NCI-H2196 (cell line): ENCODE results near the gene SLC15A5.

Experiments
- DNase-seq: peaks from one replicate; lab custom pipeline; 2025; ENCODE audit not compliant: unreplicated experiment; lab: John Stamatoyannopoulos, UW

Gene SLC15A5

DNA sequence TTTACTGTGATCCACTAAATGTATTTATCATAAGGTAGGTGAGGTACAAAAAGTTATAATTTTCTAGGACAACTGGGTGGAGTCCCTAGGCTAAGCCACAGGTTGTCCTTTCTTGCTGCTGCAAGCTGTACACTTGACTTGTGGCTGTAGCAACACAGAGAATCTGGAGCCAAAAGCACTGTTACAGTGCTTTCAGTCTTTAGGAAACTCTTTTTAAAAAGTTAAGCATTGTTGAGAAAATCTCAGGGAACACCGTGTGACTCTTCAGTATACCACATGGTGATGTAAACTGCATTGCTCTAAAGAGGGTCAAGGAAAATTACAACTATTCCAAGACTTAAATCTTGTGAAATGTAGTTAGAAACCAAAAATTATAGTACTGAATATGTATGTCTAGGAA lies 11.4 kb downstream of the SLC15A5 start:
- DNase-seq: no peak

DNA sequence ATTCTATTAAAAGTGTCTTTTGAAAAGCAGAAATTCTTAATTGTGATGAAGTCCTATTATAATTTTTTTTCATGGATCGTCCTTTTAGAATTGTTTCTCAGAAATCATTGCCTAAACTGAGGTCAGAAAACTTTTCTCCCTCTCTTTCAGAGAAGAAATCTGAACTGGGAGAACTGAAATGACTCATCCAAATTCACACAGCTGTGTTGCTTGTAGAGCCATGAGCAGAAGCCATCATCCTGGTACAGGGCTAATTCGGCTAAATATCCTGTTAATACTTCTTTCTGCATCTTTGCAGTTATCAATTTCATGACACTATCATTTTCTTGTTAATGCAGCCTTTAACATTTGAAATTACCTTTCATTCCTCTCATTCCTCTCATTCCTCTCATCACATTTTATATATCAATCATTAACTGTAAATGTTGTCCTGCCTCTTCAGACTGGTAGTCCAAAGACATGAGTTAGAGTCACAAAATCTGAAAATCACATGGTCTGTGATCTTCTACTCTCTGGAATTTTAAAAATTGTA lies 15.5 kb downstream of the SLC15A5 start:
- no peak for DNase-seq

DNA sequence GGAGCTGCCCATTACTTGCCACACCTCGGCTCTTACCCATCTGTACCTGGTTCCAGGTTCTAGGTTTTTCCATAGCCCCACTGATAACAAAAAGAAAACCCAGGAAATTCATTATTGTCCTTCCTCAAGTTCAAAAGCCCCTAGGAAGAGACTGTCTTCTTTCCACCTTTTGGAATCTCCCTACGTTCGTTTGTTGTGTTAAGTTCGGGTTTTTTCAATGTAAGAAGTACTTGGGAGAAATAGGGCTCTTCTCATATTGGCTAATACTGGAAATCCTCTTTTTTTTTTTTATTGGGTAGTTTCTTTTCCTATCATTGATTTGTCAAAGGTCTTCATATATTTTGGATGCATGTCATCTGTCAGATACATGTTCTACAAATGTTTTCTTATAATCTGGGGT lies 17.3 kb downstream of the SLC15A5 start:
- no peak for DNase-seq

DNA sequence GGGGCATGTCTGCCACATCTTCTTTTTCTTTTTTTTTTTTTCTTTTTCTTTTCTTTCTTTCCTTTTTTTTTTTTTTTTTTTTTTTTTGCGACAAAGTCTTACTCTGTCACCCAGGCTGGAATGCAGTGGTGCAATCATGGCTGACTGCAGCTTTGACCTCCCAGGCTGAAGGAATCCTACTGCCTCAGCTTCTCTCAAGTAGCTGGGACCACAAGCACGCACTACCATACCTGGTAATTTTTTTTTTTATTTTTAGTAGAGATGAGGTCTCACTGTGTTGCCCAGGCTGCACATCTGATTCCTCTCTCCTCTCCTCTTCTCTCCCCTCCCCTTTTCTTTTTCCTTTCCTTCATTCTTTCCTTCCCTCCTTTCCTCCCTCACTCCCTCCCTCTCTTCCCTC lies 18.5 kb downstream of the SLC15A5 start:
- DNase-seq: no peak

DNA sequence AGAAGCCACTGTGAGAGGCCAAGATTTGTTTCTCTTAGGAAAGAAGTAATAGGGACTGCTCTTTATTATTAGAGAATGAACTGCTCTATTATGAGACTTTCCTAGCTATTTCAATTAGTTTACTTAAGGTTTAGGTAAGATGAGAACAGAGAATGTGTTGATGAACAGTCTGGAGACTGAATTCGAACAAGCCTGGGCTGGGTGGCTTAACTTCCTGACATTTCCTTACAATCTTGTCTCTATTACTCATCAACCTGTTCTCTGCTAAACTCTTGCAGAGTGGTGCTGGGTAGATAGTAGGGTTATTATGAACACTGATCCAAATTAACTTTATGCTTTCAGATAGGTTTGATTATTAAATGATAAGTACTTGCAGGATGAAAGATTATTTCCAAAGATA lies 31.2 kb downstream of the SLC15A5 start:
- no peak for DNase-seq

DNA sequence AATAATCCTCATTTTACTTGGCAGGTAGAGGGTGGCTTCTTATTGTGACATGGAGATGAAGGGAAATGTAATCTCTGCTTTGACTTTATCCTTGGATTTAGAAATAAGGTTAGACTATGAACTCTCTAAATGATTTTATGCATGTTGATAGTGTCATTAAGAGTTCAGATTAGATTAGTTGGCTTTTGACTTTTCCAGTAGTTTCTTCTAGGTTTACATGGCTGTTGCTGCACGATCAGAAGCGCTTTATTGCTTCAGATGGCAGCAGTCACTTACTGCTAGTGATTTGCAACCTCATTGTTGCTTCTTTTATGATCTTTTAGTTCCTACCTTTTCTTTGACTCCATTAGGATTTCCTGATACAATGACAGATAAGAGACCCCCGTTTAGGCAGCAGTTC lies 32.3 kb downstream of the SLC15A5 start:
- no peak for DNase-seq

DNA sequence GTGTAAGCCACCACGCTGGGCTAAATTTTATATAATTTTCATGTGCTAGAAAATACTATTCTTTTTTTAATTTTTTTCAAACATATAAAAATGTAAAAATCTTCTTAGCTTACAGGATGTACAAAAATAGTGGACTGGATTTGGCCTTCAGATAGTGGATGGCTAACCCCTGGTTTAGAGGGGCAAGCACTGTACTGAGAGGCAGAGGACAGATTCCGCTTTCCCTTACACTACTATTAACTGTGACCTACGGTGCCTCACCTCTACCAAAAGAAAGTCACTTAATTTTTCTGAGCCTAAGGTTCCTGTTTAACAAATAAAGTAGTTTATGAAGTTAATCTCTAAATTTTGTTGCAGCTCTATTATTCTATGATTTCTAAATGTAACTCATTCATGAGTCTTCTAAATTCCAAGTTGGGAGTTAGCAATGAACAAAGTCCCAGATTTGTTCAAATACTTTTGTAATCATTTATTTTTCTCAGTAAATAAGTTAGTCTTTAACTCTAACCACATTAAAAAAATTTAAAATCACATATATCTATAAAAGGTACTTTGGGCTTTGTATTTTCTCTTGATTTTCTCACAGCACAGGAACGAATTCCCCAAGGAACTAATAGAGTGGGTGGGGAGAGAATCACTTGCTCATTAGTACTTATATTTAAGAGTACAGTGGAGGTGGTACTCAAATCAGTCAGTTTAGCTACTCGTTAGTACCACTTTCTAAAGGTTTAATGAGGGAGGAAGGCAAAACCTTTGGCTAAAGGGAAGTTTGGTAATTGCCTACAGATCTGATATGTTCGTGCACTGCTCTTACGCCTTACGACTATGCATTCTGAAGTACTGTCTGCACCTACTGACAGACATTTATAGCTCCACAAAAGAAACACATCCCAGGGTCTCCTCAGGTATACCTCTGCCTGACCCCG lies 33.7 kb downstream of the SLC15A5 start:
- no peak for DNase-seq

DNA sequence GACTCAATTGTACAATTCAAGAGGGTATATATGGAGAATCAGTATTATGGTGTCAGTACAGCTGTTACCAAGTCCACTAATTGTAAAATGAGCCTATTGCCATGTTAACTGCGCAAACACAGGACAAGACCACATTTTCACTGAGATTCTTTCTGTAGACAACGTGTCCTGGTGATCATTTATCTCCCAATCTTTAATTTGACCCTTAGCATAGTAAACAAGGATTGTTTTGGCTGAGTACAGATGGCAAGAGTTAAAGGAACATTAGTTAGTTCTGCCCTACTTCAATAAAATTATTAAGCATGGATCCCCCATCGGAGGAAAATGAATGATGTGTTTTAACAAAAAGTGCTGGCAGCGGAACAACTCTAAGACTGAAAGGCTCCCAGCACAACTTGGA lies 36.1 kb downstream of the SLC15A5 start:
- no peak for DNase-seq

DNA sequence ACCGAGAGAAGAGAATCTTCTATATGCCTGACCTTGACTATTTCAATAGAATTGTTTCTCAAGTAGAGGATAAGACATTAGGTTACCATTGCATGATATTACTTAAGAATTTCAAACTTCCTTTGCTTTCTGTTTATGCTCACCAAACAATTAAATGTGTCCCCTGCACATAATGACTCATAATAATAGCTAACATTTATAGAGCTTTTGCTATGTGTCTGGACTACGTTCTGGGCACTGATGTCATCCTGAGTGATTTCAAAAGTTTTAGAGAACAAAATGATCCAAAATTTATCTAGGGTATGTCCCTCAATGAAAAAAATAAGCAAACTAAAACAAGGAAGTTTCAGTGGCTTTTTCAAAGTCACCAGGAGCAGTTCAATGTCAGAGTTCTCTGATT lies 38.8 kb downstream of the SLC15A5 start:
- DNase-seq: no peak

DNA sequence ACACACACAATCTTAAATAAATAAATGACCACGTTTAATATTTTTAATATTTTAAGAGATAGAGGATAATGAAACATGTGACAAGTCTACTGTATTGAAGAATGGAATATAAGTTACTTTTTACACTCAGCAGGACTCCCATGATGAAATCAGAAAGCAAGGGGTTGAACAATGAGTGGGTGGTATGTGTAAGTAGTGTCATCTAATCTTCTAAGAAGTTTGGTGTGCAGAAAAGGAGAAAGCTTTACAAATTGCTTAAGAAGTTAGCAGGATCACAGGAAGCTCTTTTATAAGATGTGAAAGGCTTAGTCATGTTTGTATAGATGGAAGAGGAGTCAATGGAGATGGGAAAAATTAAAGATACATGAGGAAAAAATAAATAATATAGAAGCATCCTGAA lies 47.8 kb downstream of the SLC15A5 start:
- DNase-seq: no peak

DNA sequence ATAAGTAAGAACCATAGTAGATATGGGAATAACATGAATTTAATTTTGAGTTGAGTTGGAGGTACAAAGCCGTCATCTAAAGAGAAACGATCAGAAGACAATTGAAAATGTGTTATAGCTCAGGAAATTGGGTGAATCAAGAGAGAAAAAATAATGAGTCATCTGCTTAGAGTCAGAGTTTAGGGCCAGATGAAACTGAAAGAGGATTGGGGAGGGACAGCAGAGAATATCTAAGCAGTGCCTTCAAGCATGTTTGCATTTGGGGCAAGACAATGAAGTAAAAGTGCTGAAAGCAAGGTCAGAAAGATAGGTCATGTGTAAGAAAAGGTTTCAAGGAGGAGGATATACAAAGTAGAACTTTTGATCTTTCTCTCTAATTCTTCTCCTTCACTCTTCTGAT lies 49.4 kb downstream of the SLC15A5 start:
- no peak for DNase-seq

DNA sequence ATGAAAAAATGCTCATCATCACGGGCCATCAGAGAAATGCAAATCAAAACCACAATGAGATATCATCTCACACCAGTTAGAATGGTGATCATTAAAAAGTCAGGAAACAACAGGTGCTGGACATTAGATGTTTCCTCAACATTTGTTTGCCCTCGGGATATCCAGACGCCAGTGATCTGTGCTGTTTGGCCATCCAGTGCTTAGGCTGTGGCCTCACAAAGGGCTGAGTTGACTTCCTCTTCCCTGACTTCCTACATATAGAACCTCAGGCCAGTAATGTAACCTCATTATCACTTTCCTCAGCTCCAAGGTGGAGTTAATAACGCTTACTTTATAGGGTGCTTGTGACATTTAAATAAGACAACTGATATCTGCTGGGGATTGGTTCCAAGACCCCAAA lies 51.8 kb downstream of the SLC15A5 start:
- no peak for DNase-seq

DNA sequence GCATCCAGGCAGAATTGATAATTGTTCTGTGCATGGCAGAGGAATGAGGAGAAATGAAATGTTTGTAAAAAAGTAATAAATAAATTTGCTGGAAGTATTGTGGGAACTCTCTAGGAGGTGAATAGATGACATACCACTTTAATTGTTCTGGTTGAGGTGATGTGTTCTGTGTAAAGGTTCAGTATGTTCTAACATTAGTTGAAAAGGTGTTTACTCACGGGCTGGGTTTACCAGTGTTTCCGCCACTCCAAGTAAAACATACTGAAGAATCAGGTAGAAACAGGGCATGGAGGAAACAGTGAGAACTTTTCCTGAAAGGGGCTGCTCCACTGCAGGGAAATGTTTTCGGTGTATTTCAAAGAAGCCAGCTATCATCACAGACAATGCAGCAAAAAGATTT lies 53.3 kb downstream of the SLC15A5 start:
- DNase-seq: no peak

DNA sequence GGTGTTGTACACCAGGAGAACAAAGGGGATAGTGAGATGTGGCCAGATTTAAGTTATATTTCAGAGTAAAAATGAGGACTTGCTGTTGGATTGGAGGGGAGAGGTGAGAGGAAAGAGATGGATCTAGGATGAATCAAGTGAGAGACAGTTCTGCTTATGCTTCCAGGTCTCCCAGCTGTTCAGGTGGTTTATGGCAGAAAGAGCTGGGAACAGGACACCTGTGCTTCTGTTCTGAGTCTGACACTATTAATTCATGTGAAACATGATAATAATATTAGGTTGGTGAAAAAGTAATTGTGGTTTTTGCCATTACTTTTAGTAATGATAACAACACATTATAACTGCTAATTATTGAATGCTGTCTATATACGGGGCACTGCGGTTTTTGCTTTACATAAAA lies 55.7 kb downstream of the SLC15A5 start:
- DNase-seq: no peak

DNA sequence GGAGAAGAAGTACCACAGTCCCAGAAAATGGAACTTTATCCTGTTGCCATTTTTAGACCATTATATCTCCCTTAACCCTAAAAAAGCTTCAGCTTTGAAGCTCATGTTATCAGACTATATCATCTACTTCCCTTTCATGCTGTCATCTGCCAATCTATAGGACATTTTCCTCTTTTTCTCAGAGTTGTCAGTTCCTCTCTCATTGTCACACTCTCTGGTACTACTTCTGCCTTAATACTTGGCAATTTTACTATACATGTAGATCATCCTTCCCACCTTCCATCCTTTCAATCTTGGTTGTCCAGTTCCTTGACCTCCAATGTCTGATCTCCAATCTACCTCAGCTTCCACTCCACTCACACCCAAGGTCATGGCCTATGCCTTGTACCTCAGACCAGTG lies 57.4 kb downstream of the SLC15A5 start:
- no peak for DNase-seq

DNA sequence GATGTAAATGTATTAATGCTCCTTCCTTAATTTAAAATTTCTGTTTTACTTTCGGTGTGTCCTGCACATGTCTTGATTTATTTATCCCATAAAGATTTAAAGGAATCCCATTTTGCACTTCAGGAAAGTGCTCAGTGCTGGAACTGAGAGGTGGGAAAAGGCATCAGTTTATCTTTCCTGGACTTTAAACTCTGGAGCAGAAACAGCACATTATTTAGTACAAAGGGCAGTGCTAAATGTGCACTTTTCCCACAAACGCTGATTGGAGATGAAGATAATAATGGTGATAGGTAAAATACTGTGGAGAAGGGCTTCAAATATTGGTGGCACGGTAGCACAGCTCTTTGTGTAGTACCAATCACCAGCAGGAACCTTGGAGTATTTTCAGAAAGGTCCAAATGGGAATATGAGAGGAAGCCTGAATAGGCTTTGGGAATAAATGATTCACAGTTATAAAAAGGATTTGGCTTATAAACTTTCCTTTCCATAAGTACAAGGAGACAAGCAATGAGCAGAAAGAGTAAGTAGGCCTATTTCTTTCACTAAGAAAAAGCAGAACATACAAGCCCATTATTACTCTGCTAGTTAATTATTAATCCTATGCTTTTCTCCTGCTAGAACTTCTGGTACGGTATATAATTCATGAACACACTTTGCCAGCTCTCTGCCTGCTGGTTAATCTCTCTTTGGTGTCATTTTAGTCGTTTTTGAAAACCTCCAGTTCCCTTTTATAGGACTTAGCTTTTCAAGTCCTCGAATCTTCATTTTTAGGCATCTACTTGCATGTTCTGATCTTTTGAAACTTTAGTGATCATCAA lies 58.3 kb downstream of the SLC15A5 start:
- no peak for DNase-seq

DNA sequence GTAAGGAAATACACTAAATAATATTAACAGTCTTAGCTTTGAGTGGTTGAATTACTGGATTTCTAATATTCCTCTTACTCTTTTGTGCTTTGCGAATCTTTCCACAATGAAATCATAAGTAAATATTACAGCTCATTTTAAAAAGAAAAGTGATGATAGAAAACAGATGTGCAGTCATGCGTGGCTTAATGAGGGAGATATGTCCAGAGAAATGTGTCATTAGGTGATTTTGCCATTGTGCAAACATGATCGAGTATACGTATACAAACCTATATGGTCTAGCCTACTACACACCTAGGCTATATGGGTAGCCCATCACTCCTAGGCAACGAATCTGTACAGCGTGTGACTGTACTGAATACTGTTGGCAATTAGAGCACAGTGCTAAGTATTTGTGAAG lies 59.3 kb downstream of the SLC15A5 start:
- DNase-seq: no peak

DNA sequence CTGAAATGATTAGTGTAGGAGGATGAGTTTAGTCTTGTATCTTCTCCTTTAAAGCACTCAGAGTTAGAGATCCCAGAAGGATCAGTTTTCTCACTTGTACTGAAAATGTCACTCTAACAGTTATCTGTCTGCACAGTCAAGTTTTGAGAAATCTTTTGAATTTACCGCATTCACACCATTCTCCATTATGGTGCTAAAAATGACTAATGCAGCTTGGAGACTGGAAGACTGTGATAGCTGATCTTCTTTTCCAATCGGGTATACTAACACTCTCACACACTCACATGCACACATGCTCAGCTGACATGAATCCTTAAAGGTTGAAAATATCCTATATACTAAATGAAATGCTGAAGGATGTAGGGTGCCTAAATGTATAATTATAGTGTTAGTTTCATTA lies 65.8 kb downstream of the SLC15A5 start:
- no peak for DNase-seq

DNA sequence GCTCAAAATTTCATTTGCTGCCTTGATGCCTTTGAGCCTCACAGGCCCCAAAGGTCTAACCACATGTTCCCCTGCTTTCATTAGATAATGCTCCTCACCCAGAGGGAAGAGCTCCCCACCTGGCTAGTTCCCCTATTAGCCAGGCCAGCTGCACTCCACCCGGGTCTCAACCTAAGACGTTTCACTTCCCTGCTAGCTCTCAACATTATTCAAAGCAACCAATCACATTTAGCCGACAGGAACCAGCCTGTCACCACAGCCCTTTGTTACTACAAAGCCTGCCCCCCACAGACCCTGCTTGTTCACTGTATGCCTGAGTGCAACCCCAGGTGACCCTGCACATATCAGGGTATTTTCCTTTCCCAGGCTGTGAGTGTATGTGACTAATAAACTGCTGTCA lies 78.6 kb downstream of the SLC15A5 start:
- no peak for DNase-seq

DNA sequence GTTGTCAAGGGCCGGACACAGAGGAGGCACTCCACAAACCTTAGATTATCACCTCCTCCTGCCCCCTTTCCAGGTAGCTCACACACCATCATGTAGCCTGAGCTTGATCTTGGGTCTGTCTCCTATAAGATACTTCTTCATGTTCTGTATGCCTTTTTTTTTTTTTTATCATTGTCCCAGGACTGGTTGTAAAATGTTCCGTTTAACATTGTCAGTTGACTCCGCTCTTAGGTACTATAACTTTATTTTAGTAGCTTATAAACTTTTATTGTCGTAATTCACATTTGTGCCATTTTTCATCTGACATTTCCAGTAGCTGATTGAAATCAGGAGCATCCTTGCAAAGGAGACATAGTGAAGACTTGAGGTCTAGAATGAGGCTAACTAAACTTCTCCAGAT lies 79.9 kb downstream of the SLC15A5 start:
- DNase-seq: no peak

DNA sequence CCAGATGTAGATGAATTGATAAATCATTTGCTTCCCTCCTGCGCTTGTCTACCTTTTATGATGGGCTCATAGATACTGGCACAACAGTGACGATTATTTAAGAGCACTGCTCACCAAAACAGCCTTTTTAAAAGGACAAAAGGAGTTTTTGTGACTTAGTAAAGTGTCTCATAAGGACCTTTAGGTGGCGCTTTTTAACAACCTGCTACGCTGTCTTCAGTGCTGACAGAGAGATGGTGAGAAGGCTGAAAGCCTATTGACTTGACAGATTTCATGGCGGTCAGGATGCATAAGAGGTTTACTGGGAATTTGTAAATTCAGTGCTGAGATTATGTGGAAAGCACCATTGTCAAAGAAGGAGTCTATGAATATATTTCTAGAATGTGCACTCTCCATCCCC lies 87.6 kb downstream of the SLC15A5 start:
- DNase-seq: no peak

DNA sequence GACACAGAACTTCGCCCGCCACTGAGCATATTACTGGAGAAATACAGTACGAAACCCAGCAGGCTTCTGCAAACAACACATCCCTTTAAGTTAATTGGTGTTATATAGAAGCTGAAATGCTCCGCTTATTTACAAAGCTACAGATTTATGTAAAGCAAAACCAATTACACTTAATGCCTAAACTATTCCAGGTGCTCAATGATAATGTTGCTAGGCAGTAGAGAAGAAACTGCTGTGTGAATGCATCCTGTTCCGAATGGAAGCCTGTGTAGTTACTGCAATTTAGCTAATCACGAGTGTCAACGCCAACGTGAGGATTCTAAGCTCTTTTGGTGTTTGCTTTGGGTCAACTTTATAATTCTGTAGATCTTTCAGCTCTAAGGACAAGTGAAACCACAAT lies 89.8 kb downstream of the SLC15A5 start:
- no peak for DNase-seq
